ENCODE measurements around the gene CARS1. TPM values are rescaled to one million over a fixed set of nuclear protein-coding genes. Genes with fewer than 3 reads are reported as not detected.

The CARS1 gene

DNA sequence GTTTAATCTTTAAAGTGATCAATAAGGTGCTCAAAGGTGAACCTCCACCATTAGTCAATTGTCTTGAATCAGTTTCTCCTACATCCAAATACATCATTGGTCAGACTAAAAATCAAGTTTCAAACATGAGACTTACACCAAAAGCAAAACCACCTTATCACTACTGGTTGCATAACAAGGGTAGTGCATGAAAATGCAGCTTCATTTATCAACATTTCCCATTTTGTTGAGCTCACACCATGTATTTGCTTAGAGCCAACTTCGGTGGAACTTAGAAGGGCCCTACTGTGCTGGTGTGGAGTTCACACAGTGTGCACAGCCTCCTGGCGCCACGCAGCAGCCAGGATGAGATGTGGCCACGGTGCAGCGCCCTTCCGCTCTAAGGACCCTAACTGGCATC, 104.9 kb downstream of the CARS1 start:
- peaks cover 0 to 4% of the 10 kb centered on the region in 2 donors for H3K4me1 ChIP-seq (ENCODE audit: control insufficient read depth in 2 of 2, insufficient read depth in 1 of 2, low read depth in 1 of 2, low read length in 2 of 2)
- H3K23ac ChIP-seq (ENCODE audit: low read depth, low read length, poor library complexity) = no peak overlapping the region
- H3K36me3 ChIP-seq (replicated peaks in 1 of 2; ENCODE audit: control insufficient read depth in 2 of 2, insufficient read depth in 2 of 2, low read length in 2 of 2) = peaks cover 51 to 100% of the 10 kb centered on the region in 2 donors

DNA sequence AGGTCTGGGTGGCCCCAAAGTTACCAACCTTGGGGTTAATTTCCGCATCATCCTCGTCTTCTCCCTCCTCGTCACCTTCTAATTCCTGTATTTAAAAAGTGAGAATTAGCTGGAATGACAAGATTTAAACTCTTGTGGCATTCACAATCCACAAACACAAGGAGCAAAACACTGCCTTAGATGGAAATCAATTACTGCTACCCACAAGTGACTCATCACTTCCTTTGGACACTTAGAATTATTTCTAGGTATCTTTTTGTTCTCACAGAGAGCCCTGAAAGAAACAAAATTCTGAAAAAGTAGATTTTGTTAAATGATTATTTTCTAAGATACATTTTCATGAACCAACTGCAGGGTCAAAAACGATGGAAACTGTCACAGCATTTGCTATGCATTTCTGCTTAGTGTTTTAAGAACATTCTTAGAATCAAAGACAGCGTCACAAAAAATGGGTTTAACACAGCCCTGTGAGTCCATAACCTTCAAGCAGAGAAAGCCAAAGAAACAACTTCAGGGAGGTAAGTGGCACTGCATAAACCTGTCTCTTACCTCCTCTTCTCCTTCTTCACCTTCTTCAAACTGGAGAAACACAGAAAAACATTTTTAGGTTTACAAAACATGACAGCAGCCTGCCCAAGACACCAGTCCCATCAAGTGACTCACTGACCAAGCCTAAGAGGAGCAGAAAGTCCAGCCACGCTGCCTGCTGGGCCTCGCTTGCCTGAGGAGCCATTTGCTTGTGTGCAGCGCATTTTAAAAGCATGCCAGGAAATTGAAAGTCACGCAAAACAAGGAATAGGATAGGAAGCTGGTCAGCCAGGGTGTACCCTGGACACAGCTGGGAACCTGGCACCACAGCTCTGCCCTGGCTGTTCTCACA, 105.8 kb downstream of the CARS1 start:
- no peak overlapping the region for H3K23ac ChIP-seq (ENCODE audit: low read depth, low read length, poor library complexity)
- no peak overlapping the region for H3K27ac ChIP-seq (replicated peaks; ENCODE audit: low read length)
- H3K18ac ChIP-seq (ENCODE audit: low read length) = no peak overlapping the region
- H4K91ac ChIP-seq (ENCODE audit: low read depth, low read length, poor library complexity) = no peak overlapping the region
- no peak for DNase-seq (ENCODE audit: low spot score)
- H3K4me1 ChIP-seq (ENCODE audit: control insufficient read depth in 2 of 2, insufficient read depth in 1 of 2, low read depth in 1 of 2, low read length in 2 of 2) = peaks cover 0 to 5% of the 10 kb centered on the region in 2 donors
- H3K4ac ChIP-seq (ENCODE audit: low read length) = no peak overlapping the region
- no peak overlapping the region for H2AK5ac ChIP-seq (ENCODE audit: low read depth, low read length)
- H3K79me1 ChIP-seq (ENCODE audit: low read depth, low read length) = no peaks in the 10 kb centered on the region
- H3K4me2 ChIP-seq (ENCODE audit: insufficient read depth, low read length, poor library complexity, severe bottlenecking) = no peak overlapping the region
- peak overlapping the region; percentile 56 for H3K9ac ChIP-seq (ENCODE audit: low read depth, low read length, poor library complexity)
- no peak overlapping the region for H4K8ac ChIP-seq (ENCODE audit: low read depth, low read length)
- peak overlapping the region in 1 of 2 donors; percentile 11 for H3K4me3 ChIP-seq (ENCODE audit: low read length in 2 of 2)
- H3K36me3 ChIP-seq (replicated peaks in 1 of 2; ENCODE audit: control insufficient read depth in 2 of 2, insufficient read depth in 2 of 2, low read length in 2 of 2) = peaks cover 55 to 100% of the 10 kb centered on the region in 2 donors
- H2BK120ac ChIP-seq (ENCODE audit: low read depth, low read length) = no peak overlapping the region
- H3K9me3 ChIP-seq (replicated peaks in 1 of 2; ENCODE audit: control insufficient read depth in 2 of 2, insufficient read depth in 1 of 2, low read depth in 1 of 2, low read length in 2 of 2) = no peaks in the 10 kb centered on the region
- H2BK5ac ChIP-seq (ENCODE audit: low read length) = no peak overlapping the region
- no CpG with 5 or more reads among the region's 9 CpGs for WGBS, 2 donors (ENCODE audit: extremely low coverage in 2 of 2, insufficient read length in 2 of 2, insufficient replicate concordance in 1 of 2)
- no peak overlapping the region for H2BK15ac ChIP-seq (ENCODE audit: low read length)
- peaks cover 0 to 2% (median 0%) of the 10 kb centered on the region in 3 experiments for H3K27me3 ChIP-seq (ENCODE audit: control insufficient read depth in 3 of 3, insufficient read depth in 3 of 3, low read depth in 1 of 3, low read length in 3 of 3)
- no peak overlapping the region for H3K14ac ChIP-seq (ENCODE audit: low read length)
- no peak overlapping the region for H2AFZ ChIP-seq (ENCODE audit: low read length)
- H2BK12ac ChIP-seq (ENCODE audit: low read length) = no peak overlapping the region

More for the DNA sequence above, 104.9 kb downstream of the CARS1 start:
- Histone ChIP-seq H4K91ac (ENCODE audit: low read depth, low read length, poor library complexity) (no peak overlapping the region), H2BK5ac (ENCODE audit: low read length) (no peak overlapping the region), H2BK12ac (ENCODE audit: low read length) (no peak overlapping the region), H3K4me3 (ENCODE audit: low read length in 2 of 2) (no peak overlapping the region), H4K8ac (ENCODE audit: low read depth, low read length) (no peak overlapping the region), H3K27ac (replicated peaks; ENCODE audit: low read length) (no peak overlapping the region), H3K9me3 (replicated peaks in 1 of 2; ENCODE audit: control insufficient read depth in 2 of 2, insufficient read depth in 1 of 2, low read depth in 1 of 2, low read length in 2 of 2) (no peaks in the 10 kb centered on the region), H3K9ac (ENCODE audit: low read depth, low read length, poor library complexity) (no peak overlapping the region), H3K27me3 (ENCODE audit: control insufficient read depth in 3 of 3, insufficient read depth in 3 of 3, low read depth in 1 of 3, low read length in 3 of 3) (peaks cover 0 to 2% (median 0%) of the 10 kb centered on the region in 3 experiments), H3K4me2 (ENCODE audit: insufficient read depth, low read length, poor library complexity, severe bottlenecking) (no peak overlapping the region), H3K79me1 (ENCODE audit: low read depth, low read length) (no peaks in the 10 kb centered on the region), H2BK15ac (ENCODE audit: low read length) (no peak overlapping the region), H2AFZ (ENCODE audit: low read length) (no peak overlapping the region), H3K4ac (ENCODE audit: low read length) (no peak overlapping the region), H2BK120ac (ENCODE audit: low read depth, low read length) (no peak overlapping the region), H3K18ac (ENCODE audit: low read length) (no peak overlapping the region), H3K14ac (ENCODE audit: low read length) (no peak overlapping the region), H2AK5ac (ENCODE audit: low read depth, low read length) (no peak overlapping the region)
- no peak for DNase-seq (ENCODE audit: low spot score)
- no CpG with 5 or more reads among the region's 6 CpGs for WGBS, 2 donors (ENCODE audit: extremely low coverage in 2 of 2, insufficient read length in 2 of 2, insufficient replicate concordance in 1 of 2)

Small RNA genes within 50 kb of the gene (small RNA-seq; reads per million reads assigned to genes)
- gene RNU1-91P (ENCODE audit: insufficient read depth) (not detected), gene SNORA54 (ENCODE audit: insufficient read depth) (44.2 reads per million, percentile 92 among the genes with 10 or more reads in this experiment)

Data from neuronal stem cell (in vitro differentiated cells).